ENCODE measurements around the gene CGB7. TPM values are rescaled to one million over a fixed set of nuclear protein-coding genes. Genes with fewer than 3 reads are reported as not detected.

The CGB7 gene
- total and polyA plus RNA-seq, 9 of the 15 experiments (the other 6 are each of a cell fraction or from before 2014, with no cell fraction given): not detected

DNA sequence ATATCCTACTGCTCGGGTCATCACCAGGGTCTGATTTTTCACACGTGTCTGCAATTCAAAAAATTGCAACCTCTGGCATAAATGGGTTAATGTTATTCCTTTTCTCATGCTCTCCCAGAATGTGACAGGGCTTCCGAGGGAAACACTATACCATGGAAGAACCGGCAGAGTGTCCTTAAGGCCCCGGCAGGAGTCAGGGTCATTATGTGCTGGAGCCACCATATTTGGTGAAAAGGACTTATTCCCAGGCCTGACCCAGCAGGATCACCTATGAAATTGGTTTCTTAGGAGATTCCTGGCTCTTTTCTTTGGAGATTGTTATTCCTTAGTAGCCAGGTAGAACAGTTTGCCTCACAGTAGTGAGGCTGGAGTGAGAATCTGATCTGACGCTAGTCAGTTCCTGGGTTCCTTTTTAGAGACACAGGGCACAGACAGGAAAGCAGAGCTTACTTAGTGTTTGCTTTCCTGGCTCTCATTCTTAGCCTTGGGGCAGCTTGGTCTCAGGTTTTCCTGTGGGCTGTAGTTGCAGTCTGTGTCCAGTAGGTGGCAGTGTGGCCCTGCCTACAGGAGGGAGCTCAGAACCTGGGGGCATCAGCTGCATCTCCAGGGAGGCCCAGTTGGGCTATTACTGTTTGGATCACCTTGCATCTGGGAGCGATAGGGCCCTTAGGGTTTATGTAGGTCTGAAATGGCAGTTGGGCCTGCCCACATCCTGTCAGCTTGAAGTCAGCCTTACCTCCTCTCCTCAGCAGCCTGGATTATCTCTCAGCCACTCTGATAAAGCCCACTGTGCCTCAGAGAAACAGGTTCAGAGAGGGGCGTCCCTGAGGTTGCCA lies 40.1 kb upstream of the CGB7 start (continued):
- TF ChIP-seq HIVEP1 (CRISPR knock-in tag; IDR thresholded peaks at IDR 0.05): no peak
- TF ChIP-seq IFI16 (CRISPR knock-in tag; IDR thresholded peaks at IDR 0.05): no peak
- TF ChIP-seq, protein P1, sequence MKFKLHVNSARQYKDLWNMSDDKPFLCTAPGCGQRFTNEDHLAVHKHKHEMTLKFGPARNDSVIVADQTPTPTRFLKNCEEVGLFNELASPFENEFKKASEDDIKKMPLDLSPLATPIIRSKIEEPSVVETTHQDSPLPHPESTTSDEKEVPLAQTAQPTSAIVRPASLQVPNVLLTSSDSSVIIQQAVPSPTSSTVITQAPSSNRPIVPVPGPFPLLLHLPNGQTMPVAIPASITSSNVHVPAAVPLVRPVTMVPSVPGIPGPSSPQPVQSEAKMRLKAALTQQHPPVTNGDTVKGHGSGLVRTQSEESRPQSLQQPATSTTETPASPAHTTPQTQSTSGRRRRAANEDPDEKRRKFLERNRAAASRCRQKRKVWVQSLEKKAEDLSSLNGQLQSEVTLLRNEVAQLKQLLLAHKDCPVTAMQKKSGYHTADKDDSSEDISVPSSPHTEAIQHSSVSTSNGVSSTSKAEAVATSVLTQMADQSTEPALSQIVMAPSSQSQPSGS (CRISPR knock-in tag; IDR thresholded peaks at IDR 0.05): no peak
- no peak for TF ChIP-seq KDM4B (IDR thresholded peaks at IDR 0.05; ENCODE audit: borderline replicate concordance in 2 of 2, low read depth in 1 of 2)
- TF ChIP-seq FOXJ2 (tag; IDR thresholded peaks at IDR 0.05): 0 out of 2 replicates have a peak, but pooled peaks have one; percentile 29
- TF ChIP-seq, protein P2, sequence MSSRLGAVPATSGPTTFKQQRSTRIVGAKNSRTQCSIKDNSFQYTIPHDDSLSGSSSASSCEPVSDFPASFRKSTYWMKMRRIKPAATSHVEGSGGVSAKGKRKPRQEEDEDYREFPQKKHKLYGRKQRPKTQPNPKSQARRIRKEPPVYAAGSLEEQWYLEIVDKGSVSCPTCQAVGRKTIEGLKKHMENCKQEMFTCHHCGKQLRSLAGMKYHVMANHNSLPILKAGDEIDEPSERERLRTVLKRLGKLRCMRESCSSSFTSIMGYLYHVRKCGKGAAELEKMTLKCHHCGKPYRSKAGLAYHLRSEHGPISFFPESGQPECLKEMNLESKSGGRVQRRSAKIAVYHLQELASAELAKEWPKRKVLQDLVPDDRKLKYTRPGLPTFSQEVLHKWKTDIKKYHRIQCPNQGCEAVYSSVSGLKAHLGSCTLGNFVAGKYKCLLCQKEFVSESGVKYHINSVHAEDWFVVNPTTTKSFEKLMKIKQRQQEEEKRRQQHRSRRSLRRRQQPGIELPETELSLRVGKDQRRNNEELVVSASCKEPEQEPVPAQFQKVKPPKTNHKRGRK (tag; IDR thresholded peaks at IDR 0.05): no peak
- no peak for TF ChIP-seq RUNX1 (IDR thresholded peaks at IDR 0.05; ENCODE audit: low read depth)
- no peak for TF ChIP-seq RBFOX2 (IDR thresholded peaks at IDR 0.05; ENCODE audit: low read depth, low read length)
- no peak for TF ChIP-seq E2F6 (IDR thresholded peaks at IDR 0.05; ENCODE audit: borderline replicate concordance in 1 of 2, extremely low read depth in 1 of 2, insufficient read depth in 1 of 2, insufficient read length in 1 of 2, low read depth in 1 of 2, low read length in 1 of 2, poor library complexity in 1 of 2, severe bottlenecking in 1 of 2)
- no peak for TF ChIP-seq RBM14 (IDR thresholded peaks at IDR 0.05; ENCODE audit: borderline replicate concordance, insufficient read depth, low read depth, low read length)
- no peak for TF ChIP-seq ZBTB34 (CRISPR knock-in tag; IDR thresholded peaks at IDR 0.05)
- no peak for TF ChIP-seq ZNF232 (CRISPR knock-in tag; IDR thresholded peaks at IDR 0.05)
- no peak for TF ChIP-seq ZBED1 (IDR thresholded peaks at IDR 0.05)
- TF ChIP-seq CHD2 (IDR thresholded peaks at IDR 0.05; ENCODE audit: low read depth, low read length): no peak
- TF ChIP-seq EWSR1 (IDR thresholded peaks at IDR 0.05; ENCODE audit: borderline replicate concordance, low read depth, partially characterized antibody): no peak
- no peak for TF ChIP-seq ZNF143 (CRISPR knock-in tag; IDR thresholded peaks at IDR 0.05)
- peak; percentile 39; the same call in 1 of the 2 replicates for TF ChIP-seq JUND (IDR thresholded peaks at IDR 0.05; ENCODE audit: borderline replicate concordance, low read depth, low read length)
- no peak for TF ChIP-seq JUND (tag; IDR thresholded peaks at IDR 0.05; ENCODE audit: borderline replicate concordance, low read depth, low read length)
- no peak for TF ChIP-seq TOE1 (IDR thresholded peaks at IDR 0.05; ENCODE audit: borderline replicate concordance)
- no peak for TF ChIP-seq TOE1 (CRISPR knock-in tag; IDR thresholded peaks at IDR 0.05; ENCODE audit: borderline replicate concordance, low read depth)
- no peak for TF ChIP-seq NFRKB (IDR thresholded peaks at IDR 0.05; ENCODE audit: low read depth)
- TF ChIP-seq NR1H2 (CRISPR knock-in tag; IDR thresholded peaks at IDR 0.05): no peak
- TF ChIP-seq EZH2 (IDR thresholded peaks at IDR 0.05; ENCODE audit: borderline replicate concordance, low read depth, low read length): no peak
